Breast epithelium (tissue), 4 donors: ENCODE measurements around the gene YPEL2. TPM values are rescaled to one million over a fixed set of nuclear protein-coding genes. Genes with fewer than 3 reads are reported as not detected.
A peak's percentile ranks its signal among the peaks of the same experiment; 100 is the strongest.

Experiments
- DNase-seq, 2 donors: peaks; one replicate each; pipeline ENCODE4 v3.0.0-alpha.2; 2019; ENCODE audit warnings: low spot score in 2 of 2
- H3K27ac ChIP-seq, 2 donors: fragments of 200-600 bp; sonication (generic) in 1 of 2; one replicate each; pipeline ENCODE4 v1.5.1; 2016 to 2019; ENCODE audit warnings: mild to moderate bottlenecking in 1 of 2
- H3K27me3 ChIP-seq, 2 donors: fragments of 200-600 bp; sonication (generic) in 1 of 2; one replicate each; pipeline versions ENCODE4 v1.5.1 to v1.6.0; 2017 to 2019; ENCODE audit warnings: control low read depth in 1 of 2, mild to moderate bottlenecking in 1 of 2
- H3K36me3 ChIP-seq: fragments of 200-600 bp; one replicate; pipeline ENCODE4 v1.5.1; 2019
- H3K4me1 ChIP-seq, 2 donors: fragments of 200-600 bp; sonication (generic); one replicate each; pipeline ENCODE4 v1.5.1; 2016 to 2019; ENCODE audit warnings: control low read depth in 1 of 2
- H3K4me3 ChIP-seq, 3 donors: fragments of 200-600 bp; sonication (generic); 1 replicate in 2 of 3; 2 replicates in 1 of 3; pipeline ENCODE4 v1.5.1; 2016 to 2019; ENCODE audit warnings: mild to moderate bottlenecking in 3 of 3, moderate library complexity in 2 of 3
- H3K9me3 ChIP-seq, 2 donors: fragments of 200-600 bp; sonication (generic) in 1 of 2; one replicate each; pipeline ENCODE4 v1.5.1; 2016 to 2019; ENCODE audit warnings: control low read depth in 1 of 2
- POLR2A ChIP-seq: fragments of 450-650 bp; IDR thresholded peaks from one replicate; pipeline ENCODE4 v1.6.1; 2016; ENCODE audit warnings: antibody characterized with exemption, mild to moderate bottlenecking, moderate library complexity
- POLR2AphosphoS5 ChIP-seq, 3 donors: sonication (generic); formaldehyde crosslinking; IDR thresholded peaks; one replicate each; pipeline ENCODE4 v1.6.1; 2017; ENCODE audit warnings: antibody characterized with exemption in 3 of 3
- intact Hi-C: fragments of 100-400 bp; cut with DNase I; formaldehyde crosslinking; loops from one replicate; pipeline ENCODE4 v1.15.1; 2023; ENCODE audit warnings: low total_unique reads
- total RNA-seq, 3 donors: library from RNA; depleted of rRNA; stranded (reverse); fragments of >200 nt; gene quantifications; one replicate each; pipeline ENCODE4 v1.1.0, GENCODE V29; 2016
- TF ChIP-seq, protein P1 (sequence below), 3 donors: fragments of 450-650 bp; IDR thresholded peaks; one replicate each; pipeline ENCODE4 v1.5.1; 2016 to 2017; ENCODE audit warnings: antibody characterized with exemption in 3 of 3, mild to moderate bottlenecking in 3 of 3, moderate library complexity in 3 of 3

Gene YPEL2
- total RNA-seq, 3 donors from 2014 or later: 26.5 to 64.8 (median 33.2) TPM

DNA sequence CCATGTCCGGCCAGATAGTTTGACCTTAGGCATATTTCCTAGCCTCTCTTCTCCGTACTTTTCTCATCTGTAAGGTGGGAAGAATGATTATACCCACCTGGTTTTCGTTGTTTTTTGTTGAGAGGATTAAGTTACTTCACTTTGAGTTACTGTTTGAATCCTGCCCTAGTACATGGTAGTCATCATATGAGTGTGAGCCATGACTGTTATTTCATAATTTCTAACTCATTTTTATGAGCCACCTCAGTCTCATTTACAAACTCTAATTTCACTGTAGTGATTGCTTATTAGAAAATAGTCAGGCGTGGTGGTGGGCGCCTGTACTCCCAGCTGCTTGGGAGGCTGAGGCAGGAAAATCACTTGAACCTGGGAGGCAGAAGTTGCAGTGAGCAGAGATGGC, 45.1 kb downstream of the YPEL2 start:
- no peak for DNase-seq
- no peak overlapping the region for H3K4me3 ChIP-seq
- TF ChIP-seq, protein P1, sequence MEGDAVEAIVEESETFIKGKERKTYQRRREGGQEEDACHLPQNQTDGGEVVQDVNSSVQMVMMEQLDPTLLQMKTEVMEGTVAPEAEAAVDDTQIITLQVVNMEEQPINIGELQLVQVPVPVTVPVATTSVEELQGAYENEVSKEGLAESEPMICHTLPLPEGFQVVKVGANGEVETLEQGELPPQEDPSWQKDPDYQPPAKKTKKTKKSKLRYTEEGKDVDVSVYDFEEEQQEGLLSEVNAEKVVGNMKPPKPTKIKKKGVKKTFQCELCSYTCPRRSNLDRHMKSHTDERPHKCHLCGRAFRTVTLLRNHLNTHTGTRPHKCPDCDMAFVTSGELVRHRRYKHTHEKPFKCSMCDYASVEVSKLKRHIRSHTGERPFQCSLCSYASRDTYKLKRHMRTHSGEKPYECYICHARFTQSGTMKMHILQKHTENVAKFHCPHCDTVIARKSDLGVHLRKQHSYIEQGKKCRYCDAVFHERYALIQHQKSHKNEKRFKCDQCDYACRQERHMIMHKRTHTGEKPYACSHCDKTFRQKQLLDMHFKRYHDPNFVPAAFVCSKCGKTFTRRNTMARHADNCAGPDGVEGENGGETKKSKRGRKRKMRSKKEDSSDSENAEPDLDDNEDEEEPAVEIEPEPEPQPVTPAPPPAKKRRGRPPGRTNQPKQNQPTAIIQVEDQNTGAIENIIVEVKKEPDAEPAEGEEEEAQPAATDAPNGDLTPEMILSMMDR (IDR thresholded peaks at IDR 0.05): no peak
- TF ChIP-seq POLR2A (no peak), POLR2AphosphoS5 (IDR thresholded peaks at IDR 0.05) (no peak)
- no peak overlapping the region for H3K27ac ChIP-seq
- H3K27me3 ChIP-seq: no peaks in the 10 kb centered on the region
- intact Hi-C loops: loop anchor here (5.0 kb wide), 1 partner anchor 771 kb away; the partner anchor contains the start of gene CA4
- no peaks in the 10 kb centered on the region for H3K36me3 ChIP-seq
- no peaks in the 10 kb centered on the region for H3K9me3 ChIP-seq
- H3K4me1 ChIP-seq: peaks cover 11 to 23% of the 10 kb centered on the region in 2 donors

DNA sequence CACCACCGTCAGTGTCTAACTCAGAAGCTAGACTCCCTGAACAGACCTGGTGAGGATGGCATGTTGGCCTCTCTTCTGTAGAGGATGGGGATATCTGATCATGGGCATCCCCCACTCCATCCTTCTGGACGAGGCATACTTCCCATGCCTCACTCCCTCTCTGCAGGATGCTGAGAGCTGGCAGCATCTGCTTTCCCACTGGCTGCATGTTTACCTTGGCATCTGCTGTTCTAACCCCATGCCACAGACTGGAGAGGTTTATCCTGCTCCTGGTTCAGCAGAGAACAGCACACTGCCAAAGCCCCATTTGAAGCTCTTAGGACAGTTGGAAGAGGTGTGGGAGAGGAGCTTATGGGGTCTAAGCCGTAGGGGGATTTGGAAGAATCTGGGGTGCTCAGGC, 46.0 kb downstream of the YPEL2 start:
- Histone ChIP-seq H3K27ac (peak overlapping the region; percentile 33 to 64), H3K4me1 (peaks cover 7 to 14% of the 10 kb centered on the region in 2 donors), H3K27me3 (no peaks in the 10 kb centered on the region), H3K9me3 (no peaks in the 10 kb centered on the region), H3K4me3 (no peak overlapping the region), H3K36me3 (no peaks in the 10 kb centered on the region)
- TF ChIP-seq, protein P1 (IDR thresholded peaks at IDR 0.05): no peak
- TF ChIP-seq POLR2AphosphoS5 (IDR thresholded peaks at IDR 0.05) (no peak), POLR2A (no peak)
- no peak for DNase-seq
- intact Hi-C loops: loop anchor here (5.0 kb wide), 1 partner anchor 770 kb away; the partner anchor contains the start of gene CA4

DNA sequence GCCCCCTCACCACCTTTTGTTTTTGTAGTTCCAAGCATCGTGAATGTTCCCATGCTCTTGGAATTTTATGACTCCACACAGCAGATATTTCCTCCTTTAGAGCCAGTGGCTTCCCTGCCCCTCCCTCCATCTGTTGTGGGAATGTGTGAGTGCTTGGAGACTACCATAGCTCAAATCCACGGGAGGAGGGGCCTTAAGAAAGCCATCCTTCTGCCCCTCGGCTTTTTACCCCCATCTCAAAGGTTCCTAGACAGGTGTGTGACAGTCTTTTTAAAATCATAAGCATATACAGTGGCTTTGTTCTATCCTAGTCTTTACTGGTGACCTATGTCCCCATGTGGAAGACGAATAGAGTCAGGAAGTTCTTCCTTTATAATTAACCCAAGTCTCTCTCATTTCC, 47.2 kb downstream of the YPEL2 start:
- intact Hi-C loops: loop anchor here (5.0 kb wide), 1 partner anchor 769 kb away; the partner anchor contains the start of gene CA4
- TF ChIP-seq POLR2A (no peak), POLR2AphosphoS5 (IDR thresholded peaks at IDR 0.05) (no peak)
- TF ChIP-seq, protein P1 (IDR thresholded peaks at IDR 0.05): no peak
- no peak for DNase-seq

GRCh38 chr17:59380474-59380873, 49.0 kb downstream of the YPEL2 start:
- H3K27ac ChIP-seq: peak overlapping the region; percentile 73 to 88
- DNase-seq: no peak
- H3K4me1 ChIP-seq: peaks cover 3 to 6% of the 10 kb centered on the region in 2 donors
- no peaks in the 10 kb centered on the region for H3K36me3 ChIP-seq
- intact Hi-C loops: no loop called here
- H3K4me3 ChIP-seq: no peak overlapping the region
- H3K27me3 ChIP-seq: no peaks in the 10 kb centered on the region
- TF ChIP-seq, protein P1 (IDR thresholded peaks at IDR 0.05): no peak
- TF ChIP-seq POLR2A: no peak
- TF ChIP-seq POLR2AphosphoS5 (IDR thresholded peaks at IDR 0.05): no peak
- no peaks in the 10 kb centered on the region for H3K9me3 ChIP-seq

More for the DNA sequence above, 47.2 kb downstream of the YPEL2 start:
- Histone ChIP-seq H3K4me1 (peaks cover 3 to 6% of the 10 kb centered on the region in 2 donors), H3K27me3 (no peaks in the 10 kb centered on the region), H3K27ac (peak overlapping the region; percentile 33 to 64), H3K36me3 (no peaks in the 10 kb centered on the region), H3K4me3 (no peak overlapping the region), H3K9me3 (no peaks in the 10 kb centered on the region)

DNA sequence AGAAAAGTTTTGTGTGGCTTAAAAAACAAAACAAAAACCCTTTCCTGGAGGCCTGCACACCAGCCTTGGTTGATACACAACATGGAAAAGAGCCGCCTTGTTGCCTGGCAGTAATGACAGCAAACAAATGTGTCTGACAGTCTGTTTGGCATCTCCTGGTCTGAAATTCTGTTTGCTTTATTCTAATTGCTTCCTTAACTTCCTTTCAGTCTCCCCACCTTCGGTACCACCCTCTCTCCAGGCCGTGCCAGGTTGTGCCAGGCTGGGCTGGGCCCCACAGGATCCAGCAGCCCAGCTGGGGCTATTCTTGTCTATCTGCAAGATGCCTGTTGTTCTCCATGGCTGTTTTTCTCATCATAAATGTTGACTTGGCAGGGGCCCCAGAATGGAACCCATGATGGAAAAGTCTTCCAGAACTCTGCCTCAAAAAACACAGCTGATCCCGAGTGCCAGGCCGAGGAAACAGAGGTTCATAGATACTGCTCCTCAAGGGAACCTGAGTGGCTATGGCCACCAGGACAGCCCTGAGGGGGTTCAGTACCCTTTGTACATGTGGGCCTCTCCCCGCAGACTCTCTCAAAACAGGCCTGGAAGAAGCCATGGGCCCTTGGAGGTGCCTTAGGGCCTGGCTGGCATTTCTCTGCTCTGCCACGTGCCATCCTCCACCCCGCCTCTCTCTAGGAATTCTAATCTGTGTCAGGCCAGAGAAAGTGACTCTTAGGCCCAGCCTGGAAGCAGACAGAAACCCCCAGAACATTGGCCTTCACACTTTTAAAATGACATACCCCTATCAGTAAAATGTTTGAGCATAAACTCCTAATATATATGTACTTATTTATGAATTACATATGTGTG, 50.5 kb downstream of the YPEL2 start:
- H3K4me3 ChIP-seq: no peak overlapping the region
- H3K4me1 ChIP-seq: peaks cover 3 to 6% of the 10 kb centered on the region in 2 donors
- H3K9me3 ChIP-seq: no peaks in the 10 kb centered on the region
- H3K36me3 ChIP-seq: no peaks in the 10 kb centered on the region
- intact Hi-C loops: no loop called here
- H3K27ac ChIP-seq: peak overlapping the region; percentile 73 to 88
- DNase-seq: peak; percentile 41 to 71
- TF ChIP-seq POLR2A (no peak), POLR2AphosphoS5 (IDR thresholded peaks at IDR 0.05) (peak in 2 of 3 donors; percentile 28 to 31)
- no peaks in the 10 kb centered on the region for H3K27me3 ChIP-seq
